SK-N-SH (cell line): Measurements from ENCODE around the gene SNTG2.

Experiments
- CHD2 ChIP-seq: fragments of 150-350 bp; IDR thresholded peaks from 2 replicates; pipeline ENCODE4 v1.6.1; 2018; ENCODE audit warnings: low read length; ENCODE audit not compliant: partially characterized antibody
- JUND ChIP-seq: IDR thresholded peaks from 2 replicates; pipeline ENCODE4 v1.4.0; 2012
- POLR2AphosphoS5 ChIP-seq: IDR thresholded peaks from 2 replicates; pipeline ENCODE4 v1.6.1; 2012; ENCODE audit warnings: low read depth, low read length
- RAD21 ChIP-seq: IDR thresholded peaks from 2 replicates; pipeline ENCODE4 v1.6.1; 2012; ENCODE audit warnings: mild to moderate bottlenecking, low read length
- RCOR1 ChIP-seq: fragments of 150-350 bp; IDR thresholded peaks from 2 replicates; pipeline ENCODE4 v1.6.1; 2017; ENCODE audit warnings: antibody characterized with exemption, low read length
- RFX5 ChIP-seq: IDR thresholded peaks from 2 replicates; pipeline ENCODE4 v1.6.1; 2012; ENCODE audit warnings: mild to moderate bottlenecking, improper control_type of control experiment, low read length
- RXRA ChIP-seq: IDR thresholded peaks from 2 replicates; pipeline ENCODE4 v1.4.0; 2012; ENCODE audit warnings: low read depth, mild to moderate bottlenecking, borderline replicate concordance
- SMC3 ChIP-seq: IDR thresholded peaks from 2 replicates; pipeline ENCODE4 v1.6.1; 2012; ENCODE audit warnings: low read depth, low read length, improper control_type of control experiment
- TAF1 ChIP-seq: IDR thresholded peaks from 2 replicates; pipeline ENCODE4 v1.6.1; 2012; ENCODE audit warnings: low read depth, mild to moderate bottlenecking, low read length, moderate library complexity, borderline replicate concordance
- TF ChIP-seq, protein P1 (sequence below): IDR thresholded peaks from 2 replicates; pipeline ENCODE4 v1.4.0; 2012; ENCODE audit warnings: low read depth
- TF ChIP-seq, protein P2 (sequence below): fragments of 200-600 bp; sonication (generic); IDR thresholded peaks from 2 replicates; pipeline ENCODE4 v1.6.1; 2017; ENCODE audit warnings: antibody characterized with exemption, mild to moderate bottlenecking, moderate library complexity
- TF ChIP-seq, protein P3 (sequence below): IDR thresholded peaks from 2 replicates; pipeline ENCODE4 v1.4.0; 2012; ENCODE audit warnings: low read depth, borderline replicate concordance

DNA sequence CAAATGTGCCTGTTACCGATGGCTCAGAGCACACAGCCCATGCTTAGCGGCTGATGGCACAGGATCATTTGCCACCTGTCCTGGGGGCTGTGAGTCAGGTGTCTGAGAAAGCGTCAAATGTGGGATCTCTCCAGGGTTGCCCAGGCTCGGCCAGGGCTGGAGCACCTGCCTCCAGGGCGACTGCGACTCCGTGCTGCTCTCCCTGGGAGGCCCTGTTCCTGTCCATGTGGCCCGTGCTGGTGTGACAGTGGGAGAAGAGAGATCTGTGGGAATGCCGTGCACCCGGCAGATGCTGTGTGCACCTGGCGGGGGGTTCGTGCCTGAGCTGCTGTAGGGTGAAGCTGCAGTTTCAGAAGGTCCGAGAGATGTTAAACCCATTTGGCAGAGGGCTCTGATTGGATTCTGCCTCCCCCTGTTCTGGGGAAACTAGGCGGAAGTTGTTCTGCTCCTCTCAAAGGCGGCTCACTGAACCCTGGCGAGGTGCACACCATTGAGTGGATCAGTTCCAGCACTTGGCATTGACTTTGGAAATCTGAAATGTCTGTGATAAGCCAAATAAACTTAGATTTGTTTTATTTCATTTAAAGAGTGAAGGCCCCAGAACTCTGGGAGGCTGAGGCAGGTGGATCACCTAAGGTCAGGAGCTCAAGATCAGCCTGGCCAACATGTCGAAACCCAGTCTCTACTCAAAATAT, 428.0 kb downstream of the SNTG2 start:
- TF ChIP-seq CHD2, result no peak
- TF ChIP-seq SMC3, result no peak
- TF ChIP-seq RCOR1, result no peak
- TF ChIP-seq, protein P1, sequence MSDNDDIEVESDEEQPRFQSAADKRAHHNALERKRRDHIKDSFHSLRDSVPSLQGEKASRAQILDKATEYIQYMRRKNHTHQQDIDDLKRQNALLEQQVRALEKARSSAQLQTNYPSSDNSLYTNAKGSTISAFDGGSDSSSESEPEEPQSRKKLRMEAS, result no peak
- TF ChIP-seq, protein P2, sequence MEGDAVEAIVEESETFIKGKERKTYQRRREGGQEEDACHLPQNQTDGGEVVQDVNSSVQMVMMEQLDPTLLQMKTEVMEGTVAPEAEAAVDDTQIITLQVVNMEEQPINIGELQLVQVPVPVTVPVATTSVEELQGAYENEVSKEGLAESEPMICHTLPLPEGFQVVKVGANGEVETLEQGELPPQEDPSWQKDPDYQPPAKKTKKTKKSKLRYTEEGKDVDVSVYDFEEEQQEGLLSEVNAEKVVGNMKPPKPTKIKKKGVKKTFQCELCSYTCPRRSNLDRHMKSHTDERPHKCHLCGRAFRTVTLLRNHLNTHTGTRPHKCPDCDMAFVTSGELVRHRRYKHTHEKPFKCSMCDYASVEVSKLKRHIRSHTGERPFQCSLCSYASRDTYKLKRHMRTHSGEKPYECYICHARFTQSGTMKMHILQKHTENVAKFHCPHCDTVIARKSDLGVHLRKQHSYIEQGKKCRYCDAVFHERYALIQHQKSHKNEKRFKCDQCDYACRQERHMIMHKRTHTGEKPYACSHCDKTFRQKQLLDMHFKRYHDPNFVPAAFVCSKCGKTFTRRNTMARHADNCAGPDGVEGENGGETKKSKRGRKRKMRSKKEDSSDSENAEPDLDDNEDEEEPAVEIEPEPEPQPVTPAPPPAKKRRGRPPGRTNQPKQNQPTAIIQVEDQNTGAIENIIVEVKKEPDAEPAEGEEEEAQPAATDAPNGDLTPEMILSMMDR, result no peak
- TF ChIP-seq, protein P3, sequence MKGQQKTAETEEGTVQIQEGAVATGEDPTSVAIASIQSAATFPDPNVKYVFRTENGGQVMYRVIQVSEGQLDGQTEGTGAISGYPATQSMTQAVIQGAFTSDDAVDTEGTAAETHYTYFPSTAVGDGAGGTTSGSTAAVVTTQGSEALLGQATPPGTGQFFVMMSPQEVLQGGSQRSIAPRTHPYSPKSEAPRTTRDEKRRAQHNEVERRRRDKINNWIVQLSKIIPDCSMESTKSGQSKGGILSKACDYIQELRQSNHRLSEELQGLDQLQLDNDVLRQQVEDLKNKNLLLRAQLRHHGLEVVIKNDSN, result no peak
- TF ChIP-seq RAD21, result no peak
- no peak for TF ChIP-seq RFX5
- no peak for TF ChIP-seq RXRA
- TF ChIP-seq POLR2AphosphoS5, result no peak
- TF ChIP-seq TAF1, result no peak
- TF ChIP-seq JUND, result no peak
